Fibroblast of lung (primary cell): ENCODE data around the gene ATP10B. TPM values are rescaled to one million over a fixed set of nuclear protein-coding genes. Genes with fewer than 3 reads are reported as not detected.

Experiments
- DNase-seq, 2 donors: peaks; one replicate each; pipeline versions ENCODE4 v3.0.0 to v3.0.0-alpha.2; 2010; ENCODE audit warnings: low read depth in 2 of 2
- H2AFZ ChIP-seq: 2 replicates; pipeline ENCODE4 v1.5.1; 2012; ENCODE audit warnings: low read length, control low read depth, inconsistent platforms
- H3K27ac ChIP-seq: 2 replicates; pipeline ENCODE4 v1.5.1; 2011; ENCODE audit warnings: low read length, control low read depth; ENCODE audit not compliant: insufficient read depth
- H3K27me3 ChIP-seq: 2 replicates; pipeline ENCODE4 v1.5.1; 2011; ENCODE audit warnings: mild to moderate bottlenecking, low read length; ENCODE audit not compliant: control insufficient read depth, insufficient read depth
- H3K36me3 ChIP-seq: 2 replicates; pipeline ENCODE4 v1.5.1; 2011; ENCODE audit warnings: low read length; ENCODE audit not compliant: control insufficient read depth, insufficient read depth
- H3K4me1 ChIP-seq: 2 replicates; pipeline ENCODE4 v1.5.1; 2011; ENCODE audit warnings: low read length; ENCODE audit not compliant: control insufficient read depth, insufficient read depth; ENCODE audit errors: extremely low read depth
- H3K4me2 ChIP-seq: 2 replicates; pipeline ENCODE4 v1.5.1; 2011; ENCODE audit warnings: low read length, control low read depth; ENCODE audit not compliant: insufficient read depth; ENCODE audit errors: extremely low read depth
- H3K4me3 ChIP-seq, 4 experiments: fragments of 200-600 bp in 1 of 4; sonication (generic) in 1 of 4; replicated peaks in 1 of 4; 2 replicates each; pipeline ENCODE4 v1.5.1; 2011 to 2016; ENCODE audit warnings: low read length in 4 of 4, low read depth in 3 of 4, mild to moderate bottlenecking in 3 of 4, control low read depth in 2 of 4, inconsistent platforms in 1 of 4, mixed read lengths in 1 of 4; ENCODE audit not compliant: insufficient read depth in 1 of 4; ENCODE audit errors: control extremely low read depth in 1 of 4
- H3K79me2 ChIP-seq: 2 replicates; pipeline ENCODE4 v1.5.1; 2012; ENCODE audit warnings: mild to moderate bottlenecking, low read length, inconsistent platforms; ENCODE audit not compliant: control insufficient read depth, insufficient read depth
- H3K9ac ChIP-seq: 2 replicates; pipeline ENCODE4 v1.5.1; 2011; ENCODE audit warnings: mild to moderate bottlenecking, low read length, control low read depth; ENCODE audit not compliant: insufficient read depth
- H3K9me3 ChIP-seq: 2 replicates; pipeline ENCODE4 v1.5.1; 2012; ENCODE audit warnings: low read depth, low read length; ENCODE audit not compliant: control insufficient read depth, insufficient read depth
- H4K20me1 ChIP-seq: 2 replicates; pipeline ENCODE4 v1.5.1; 2011; ENCODE audit warnings: low read length; ENCODE audit not compliant: control insufficient read depth, insufficient read depth; ENCODE audit errors: extremely low read depth
- EZH2 ChIP-seq: IDR thresholded peaks from 2 replicates; pipeline ENCODE4 v1.5.1; 2012; ENCODE audit warnings: low read length, control low read depth, mild to moderate bottlenecking; ENCODE audit errors: missing control alignments
- polyA plus RNA-seq, 2 donors: library from polyadenylated mRNA; depleted of rRNA in 1 of 2; stranded (reverse) in 1 of 2; unstranded in 1 of 2; fragments of >200 nt; gene quantifications; 2 replicates each; pipeline ENCODE4 v1.2.1, GENCODE V29; 2011 to 2012; ENCODE audit warnings: missing spikeins in 1 of 2
- total RNA-seq: library from RNA; depleted of rRNA; stranded (reverse); fragments of >200 nt; gene quantifications from 2 replicates; pipeline ENCODE4 v1.2.1, GENCODE V29; 2014
- TF ChIP-seq, protein P1 (sequence below), 2 donors: IDR thresholded peaks in 1 of 2; conservative IDR thresholded peaks in 1 of 2; 1 replicate in 1 of 2; 2 replicates in 1 of 2; pipeline ENCODE4 v1.5.1; 2011 to 2012; ENCODE audit warnings: low read length in 2 of 2, control low read depth in 1 of 2, inconsistent platforms in 1 of 2, low read depth in 1 of 2, mild to moderate bottlenecking in 1 of 2

The ATP10B gene
- total and polyA plus RNA-seq, 2 donors (not counting 1 experiment from before 2014, with no cell fraction given), result not detected

DNA sequence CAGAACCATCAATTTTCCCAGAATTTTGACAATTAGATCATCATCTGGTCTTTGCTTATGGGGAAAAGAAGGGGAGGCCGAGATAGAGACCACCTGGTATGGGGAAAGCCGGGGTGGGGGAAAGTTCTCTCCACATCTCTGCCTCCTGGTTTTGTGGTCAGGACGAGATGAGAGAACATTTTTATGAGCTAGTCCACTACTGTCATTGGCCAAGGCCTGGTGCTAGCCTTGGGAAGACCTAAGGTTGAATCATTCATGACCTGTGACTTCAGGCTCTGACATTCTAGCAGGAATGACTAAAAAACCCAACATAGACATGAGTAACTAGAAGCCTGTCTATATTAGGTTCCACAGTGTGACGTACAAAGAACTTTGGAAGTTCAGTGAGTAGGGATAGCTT lies 295.2 kb downstream of the ATP10B start:
- Histone ChIP-seq H3K9ac (no peak overlapping the region), H3K27ac (no peak overlapping the region), H3K79me2 (no peaks in the 10 kb centered on the region), H4K20me1 (no peaks in the 10 kb centered on the region), H2AFZ (no peak overlapping the region), H3K36me3 (no peaks in the 10 kb centered on the region), H3K4me3 (no peak overlapping the region), H3K27me3 (no peaks in the 10 kb centered on the region), H3K4me2 (no peak overlapping the region), H3K9me3 (no peaks in the 10 kb centered on the region), H3K4me1 (no peaks in the 10 kb centered on the region)
- DNase-seq, result peak; percentile 19 to 85
- no peak for TF ChIP-seq EZH2
- TF ChIP-seq, protein P1, sequence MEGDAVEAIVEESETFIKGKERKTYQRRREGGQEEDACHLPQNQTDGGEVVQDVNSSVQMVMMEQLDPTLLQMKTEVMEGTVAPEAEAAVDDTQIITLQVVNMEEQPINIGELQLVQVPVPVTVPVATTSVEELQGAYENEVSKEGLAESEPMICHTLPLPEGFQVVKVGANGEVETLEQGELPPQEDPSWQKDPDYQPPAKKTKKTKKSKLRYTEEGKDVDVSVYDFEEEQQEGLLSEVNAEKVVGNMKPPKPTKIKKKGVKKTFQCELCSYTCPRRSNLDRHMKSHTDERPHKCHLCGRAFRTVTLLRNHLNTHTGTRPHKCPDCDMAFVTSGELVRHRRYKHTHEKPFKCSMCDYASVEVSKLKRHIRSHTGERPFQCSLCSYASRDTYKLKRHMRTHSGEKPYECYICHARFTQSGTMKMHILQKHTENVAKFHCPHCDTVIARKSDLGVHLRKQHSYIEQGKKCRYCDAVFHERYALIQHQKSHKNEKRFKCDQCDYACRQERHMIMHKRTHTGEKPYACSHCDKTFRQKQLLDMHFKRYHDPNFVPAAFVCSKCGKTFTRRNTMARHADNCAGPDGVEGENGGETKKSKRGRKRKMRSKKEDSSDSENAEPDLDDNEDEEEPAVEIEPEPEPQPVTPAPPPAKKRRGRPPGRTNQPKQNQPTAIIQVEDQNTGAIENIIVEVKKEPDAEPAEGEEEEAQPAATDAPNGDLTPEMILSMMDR (conservative IDR thresholded peaks at IDR 0.05 in 1 of 2, IDR thresholded peaks at IDR 0.05 in 1 of 2; ENCODE audit: low read depth in 1 of 2, low read length in 2 of 2), result no peak

DNA sequence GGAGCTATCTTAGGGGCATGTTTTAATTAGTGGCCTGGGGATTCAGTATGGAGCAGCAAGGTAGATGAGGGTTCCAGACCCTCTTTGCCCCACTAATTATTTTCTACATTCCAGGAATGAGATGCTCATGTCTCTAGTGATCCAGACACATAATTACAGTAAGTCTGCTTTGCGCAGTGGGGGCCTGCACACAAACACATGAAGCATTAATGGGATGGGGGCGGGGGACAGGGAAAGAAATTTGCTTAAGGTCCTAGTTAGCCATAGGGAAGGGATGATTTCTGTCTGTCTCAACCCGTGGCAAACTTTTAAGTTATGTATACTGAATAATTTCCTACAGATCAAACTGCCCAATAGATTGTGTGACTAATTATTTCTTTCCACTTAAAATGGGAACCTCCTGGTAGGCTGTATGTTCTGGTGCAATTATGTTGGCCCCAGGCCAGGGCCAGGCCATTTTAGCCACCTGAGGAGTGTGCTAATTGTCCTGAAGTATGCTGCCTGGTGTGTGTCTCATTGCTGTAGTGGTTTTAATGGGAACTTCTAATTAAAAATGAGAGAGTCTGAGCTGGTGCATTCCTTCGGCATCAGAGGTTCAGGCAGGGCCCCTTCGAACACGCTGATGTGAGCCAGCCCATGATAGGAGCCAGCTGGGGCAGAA lies 295.9 kb downstream of the ATP10B start:
- no peaks in the 10 kb centered on the region for H3K27me3 ChIP-seq
- DNase-seq, result peak in 1 of 2 donors; percentile 57
- H2AFZ ChIP-seq, result no peak overlapping the region
- no peaks in the 10 kb centered on the region for H3K79me2 ChIP-seq
- no peak overlapping the region for H3K4me3 ChIP-seq
- H3K36me3 ChIP-seq, result no peaks in the 10 kb centered on the region
- H3K4me2 ChIP-seq, result no peak overlapping the region
- H4K20me1 ChIP-seq, result no peaks in the 10 kb centered on the region
- H3K9ac ChIP-seq, result no peak overlapping the region
- no peaks in the 10 kb centered on the region for H3K9me3 ChIP-seq
- H3K27ac ChIP-seq, result no peak overlapping the region
- H3K4me1 ChIP-seq, result no peaks in the 10 kb centered on the region
- TF ChIP-seq EZH2, result no peak
- TF ChIP-seq, protein P1 (conservative IDR thresholded peaks at IDR 0.05 in 1 of 2, IDR thresholded peaks at IDR 0.05 in 1 of 2; ENCODE audit: low read depth in 1 of 2, low read length in 2 of 2), result no peak

DNA sequence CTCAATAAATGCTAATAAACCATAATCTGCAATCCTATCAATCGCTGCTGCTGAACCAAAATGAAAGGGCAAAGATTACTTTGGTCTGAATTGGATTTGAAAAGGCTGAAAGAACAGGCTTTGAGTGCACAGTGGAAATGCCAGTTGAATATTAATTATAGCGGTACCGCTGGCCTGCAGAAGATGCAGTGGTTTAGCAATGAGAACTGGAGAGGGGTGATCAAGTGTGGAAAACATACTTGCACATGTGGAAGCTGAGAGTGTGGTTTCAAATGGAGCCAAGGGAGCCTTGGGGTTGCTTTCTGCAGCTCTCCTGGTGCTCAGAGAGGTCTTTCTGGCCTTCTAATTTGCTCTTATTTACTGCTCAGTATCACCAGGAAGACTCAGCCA lies 296.4 kb downstream of the ATP10B start:
- Histone ChIP-seq H3K4me3 (no peak overlapping the region), H3K36me3 (no peaks in the 10 kb centered on the region), H3K9me3 (no peaks in the 10 kb centered on the region), H4K20me1 (no peaks in the 10 kb centered on the region), H3K9ac (no peak overlapping the region), H3K79me2 (no peaks in the 10 kb centered on the region), H2AFZ (no peak overlapping the region), H3K4me2 (no peak overlapping the region), H3K27ac (no peak overlapping the region), H3K27me3 (no peaks in the 10 kb centered on the region), H3K4me1 (no peaks in the 10 kb centered on the region)
- DNase-seq, result no peak
- TF ChIP-seq EZH2, result no peak
- TF ChIP-seq, protein P1 (conservative IDR thresholded peaks at IDR 0.05 in 1 of 2, IDR thresholded peaks at IDR 0.05 in 1 of 2; ENCODE audit: low read depth in 1 of 2, low read length in 2 of 2), result no peak
